IPS-20b (cell line): ENCODE data around the gene ARPC4.

Source experiments
- H3K27ac ChIP-seq: one replicate; pipeline ENCODE4 v1.5.1; 2013; ENCODE audit warnings: low read length
- H3K27me3 ChIP-seq: 2 replicates; pipeline ENCODE4 v1.6.1; 2013; ENCODE audit warnings: mild to moderate bottlenecking, low read length, inconsistent platforms; ENCODE audit not compliant: insufficient read depth
- H3K36me3 ChIP-seq: 2 replicates; pipeline ENCODE4 v1.6.1; 2013; ENCODE audit warnings: low read depth, mild to moderate bottlenecking, inconsistent platforms, low read length, moderate library complexity; ENCODE audit not compliant: insufficient read depth
- H3K4me1 ChIP-seq: 2 replicates; pipeline ENCODE4 v1.6.1; 2013; ENCODE audit warnings: mild to moderate bottlenecking, control low read depth, inconsistent platforms, low read length, moderate library complexity; ENCODE audit not compliant: insufficient read depth
- H3K4me3 ChIP-seq: 2 replicates; pipeline ENCODE4 v1.5.1; 2013; ENCODE audit warnings: mild to moderate bottlenecking, low read length, inconsistent platforms
- H3K9ac ChIP-seq: 2 replicates; pipeline ENCODE4 v1.6.1; 2013; ENCODE audit warnings: low read depth, mild to moderate bottlenecking, inconsistent platforms, low read length, moderate library complexity
- H3K9me3 ChIP-seq: 2 replicates; pipeline ENCODE4 v1.6.1; 2013; ENCODE audit warnings: mild to moderate bottlenecking, low read depth, low read length, inconsistent platforms; ENCODE audit not compliant: insufficient read depth

The ARPC4 gene

GRCh38 chr3:9776896-9777693 lies 15.8 kb upstream of the ARPC4 start:
- Histone ChIP-seq H3K36me3 (peaks cover 24% of the 10 kb centered on the region), H3K4me3 (no peak overlapping the region), H3K27ac (no peak overlapping the region), H3K27me3 (peaks cover 8% of the 10 kb centered on the region; the same call in 1 of the 2 replicates), H3K9me3 (no peaks in the 10 kb centered on the region), H3K4me1 (no peaks in the 10 kb centered on the region), H3K9ac (no peak overlapping the region)

GRCh38 chr3:9777694-9778021 lies 15.2 kb upstream of the ARPC4 start:
- no peaks in the 10 kb centered on the region for H3K4me1 ChIP-seq
- H3K4me3 ChIP-seq, result no peak overlapping the region
- peaks cover 30% of the 10 kb centered on the region for H3K36me3 ChIP-seq
- no peaks in the 10 kb centered on the region for H3K9me3 ChIP-seq
- H3K27ac ChIP-seq, result no peak overlapping the region
- peaks cover 2% of the 10 kb centered on the region; the same call in 1 of the 2 replicates for H3K27me3 ChIP-seq
- no peak overlapping the region for H3K9ac ChIP-seq

GRCh38 chr3:9778143-9779074 lies 14.5 kb upstream of the ARPC4 start:
- H3K4me1 ChIP-seq, result no peaks in the 10 kb centered on the region

GRCh38 chr3:9779075-9779593 lies 13.7 kb upstream of the ARPC4 start:
- no peaks in the 10 kb centered on the region for H3K9me3 ChIP-seq
- no peaks in the 10 kb centered on the region for H3K4me1 ChIP-seq
- no peak overlapping the region for H3K9ac ChIP-seq
- H3K27ac ChIP-seq, result no peak overlapping the region
- no peaks in the 10 kb centered on the region for H3K27me3 ChIP-seq
- peaks cover 41% of the 10 kb centered on the region for H3K36me3 ChIP-seq
- H3K4me3 ChIP-seq, result no peak overlapping the region

More at GRCh38 chr3:9778143-9779074, 14.5 kb upstream of the ARPC4 start:
- peaks cover 35% of the 10 kb centered on the region for H3K36me3 ChIP-seq
- no peak overlapping the region for H3K9ac ChIP-seq
- no peaks in the 10 kb centered on the region for H3K9me3 ChIP-seq
- H3K27ac ChIP-seq, result no peak overlapping the region
- no peak overlapping the region for H3K4me3 ChIP-seq
- no peaks in the 10 kb centered on the region for H3K27me3 ChIP-seq

GRCh38 chr3:9779721-9780457 lies 13.0 kb upstream of the ARPC4 start:
- Histone ChIP-seq H3K4me3 (no peak overlapping the region), H3K9ac (no peak overlapping the region), H3K4me1 (no peaks in the 10 kb centered on the region), H3K9me3 (no peaks in the 10 kb centered on the region), H3K36me3 (peaks cover 46% of the 10 kb centered on the region), H3K27me3 (no peaks in the 10 kb centered on the region), H3K27ac (no peak overlapping the region)

GRCh38 chr3:9780458-9780812 lies 12.4 kb upstream of the ARPC4 start:
- Histone ChIP-seq H3K27ac (no peak overlapping the region), H3K4me1 (no peaks in the 10 kb centered on the region), H3K27me3 (no peaks in the 10 kb centered on the region), H3K9ac (no peak overlapping the region), H3K36me3 (peaks cover 51% of the 10 kb centered on the region), H3K4me3 (no peak overlapping the region), H3K9me3 (no peaks in the 10 kb centered on the region)

GRCh38 chr3:9780910-9781309 lies 12.0 kb upstream of the ARPC4 start:
- H3K36me3 ChIP-seq, result peaks cover 55% of the 10 kb centered on the region
- no peak overlapping the region for H3K9ac ChIP-seq
- H3K27me3 ChIP-seq, result no peaks in the 10 kb centered on the region
- no peaks in the 10 kb centered on the region for H3K9me3 ChIP-seq
- H3K27ac ChIP-seq, result no peak overlapping the region
- H3K4me1 ChIP-seq, result no peaks in the 10 kb centered on the region
- no peak overlapping the region for H3K4me3 ChIP-seq

- Histone ChIP-seq H3K4me3 (no peak overlapping the region), H3K9ac (no peak overlapping the region), H3K9me3 (no peaks in the 10 kb centered on the region), H3K4me1 (no peaks in the 10 kb centered on the region), H3K27ac (no peak overlapping the region), H3K36me3 (peaks cover 60% of the 10 kb centered on the region), H3K27me3 (no peaks in the 10 kb centered on the region)
Measured at GRCh38 chr3:9781551-9781950, 11.3 kb upstream of the ARPC4 start.

- Histone ChIP-seq H3K4me1 (no peaks in the 10 kb centered on the region), H3K9ac (no peak overlapping the region), H3K36me3 (peaks cover 65% of the 10 kb centered on the region), H3K27ac (no peak overlapping the region), H3K9me3 (no peaks in the 10 kb centered on the region), H3K4me3 (no peak overlapping the region), H3K27me3 (no peaks in the 10 kb centered on the region)
Measured at GRCh38 chr3:9781978-9782603, 10.8 kb upstream of the ARPC4 start.

GRCh38 chr3:9782770-9783169 lies 10.1 kb upstream of the ARPC4 start:
- H3K9me3 ChIP-seq, result no peaks in the 10 kb centered on the region
- no peak overlapping the region for H3K27ac ChIP-seq
- no peak overlapping the region for H3K4me3 ChIP-seq
- H3K27me3 ChIP-seq, result no peaks in the 10 kb centered on the region
- no peak overlapping the region for H3K9ac ChIP-seq
- no peaks in the 10 kb centered on the region for H3K4me1 ChIP-seq
- peaks cover 72% of the 10 kb centered on the region for H3K36me3 ChIP-seq

GRCh38 chr3:9783954-9784353 lies 8.9 kb upstream of the ARPC4 start:
- peaks cover 75% of the 10 kb centered on the region for H3K36me3 ChIP-seq

More at GRCh38 chr3:9783954-9784353, 8.9 kb upstream of the ARPC4 start:
- Histone ChIP-seq H3K27ac (no peak overlapping the region), H3K27me3 (no peaks in the 10 kb centered on the region), H3K4me3 (no peak overlapping the region), H3K9ac (no peak overlapping the region), H3K9me3 (no peaks in the 10 kb centered on the region), H3K4me1 (no peaks in the 10 kb centered on the region)
